ENCODE results near the gene LRRC2. TPM values are rescaled to one million over a fixed set of nuclear protein-coding genes. Genes with fewer than 3 reads are reported as not detected.

The LRRC2 gene
- total RNA-seq, 2 donors from 2014 or later = under 0.01 to 0.42 TPM

DNA sequence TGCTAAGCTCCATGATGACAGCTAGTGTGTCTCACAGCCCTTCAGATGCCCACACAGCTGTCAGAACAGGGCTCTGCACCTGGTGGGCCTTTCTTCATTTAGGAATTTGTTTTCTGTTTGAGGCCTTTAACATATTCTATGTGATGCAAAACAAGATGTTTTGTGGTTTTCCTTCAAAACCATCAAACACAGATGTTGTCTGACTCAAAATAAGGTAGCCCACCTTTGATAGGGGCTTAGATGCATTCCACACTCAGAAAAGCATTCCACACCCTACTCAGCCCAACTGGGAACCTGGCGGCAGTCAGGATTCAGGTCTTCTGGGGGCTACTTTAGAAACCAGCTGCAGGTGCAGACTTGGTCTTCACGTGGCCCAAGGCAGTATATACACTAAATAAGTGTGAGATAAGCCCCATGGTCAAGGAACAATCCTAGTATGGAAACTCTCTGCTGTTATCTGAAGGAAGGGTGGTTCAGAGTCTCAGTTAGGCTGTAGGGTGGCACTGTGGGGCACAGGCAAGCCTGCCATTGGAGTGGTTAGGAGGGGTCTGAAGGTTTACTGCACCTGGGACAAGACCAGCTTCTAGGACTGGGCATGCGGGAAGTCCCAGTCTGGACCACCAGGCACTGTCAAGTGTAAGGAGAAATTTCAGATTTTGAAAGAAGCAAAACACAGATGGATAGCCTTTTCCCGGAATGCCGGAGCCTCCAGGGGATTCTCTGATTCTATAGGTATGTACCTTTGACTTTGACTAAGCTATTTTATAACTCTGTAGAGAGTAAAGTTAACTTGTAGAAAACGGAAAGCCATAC, 20.1 kb downstream of the LRRC2 start:
- Histone ChIP-seq H3K36me3 (no peaks in the 10 kb centered on the region), H3K4me3 (no peak overlapping the region), H3K9me3 (no peaks in the 10 kb centered on the region), H3K4me1 (ENCODE audit: control insufficient read depth in 1 of 2, low read depth in 2 of 2) (no peaks in the 10 kb centered on the region), H3K27ac (no peak overlapping the region), H3K27me3 (replicated peaks; ENCODE audit: insufficient read depth) (no peaks in the 10 kb centered on the region)
- no peak for TF ChIP-seq CTCF (IDR thresholded peaks at IDR 0.05)
- ATAC-seq (ENCODE audit: insufficient number of reproducible peaks, low FRiP score, low read depth) (no peak), DNase-seq (ENCODE audit: low spot score) (no peak)

- no peaks in the 10 kb centered on the region for H3K9me3 ChIP-seq
- no peaks in the 10 kb centered on the region for H3K36me3 ChIP-seq
- DNase-seq (ENCODE audit: low spot score) (no peak), ATAC-seq (ENCODE audit: insufficient number of reproducible peaks, low FRiP score, low read depth) (no peak)
- H3K27me3 ChIP-seq (replicated peaks; ENCODE audit: insufficient read depth) = no peaks in the 10 kb centered on the region
- no peak for TF ChIP-seq CTCF (IDR thresholded peaks at IDR 0.05)
- H3K4me1 ChIP-seq (ENCODE audit: control insufficient read depth in 1 of 2, low read depth in 2 of 2) = no peaks in the 10 kb centered on the region
- H3K4me3 ChIP-seq = no peak overlapping the region
- H3K27ac ChIP-seq = no peak overlapping the region
These were observed 21.2 kb downstream of the LRRC2 start for GRCh38 chr3:46544771-46545503.

DNA sequence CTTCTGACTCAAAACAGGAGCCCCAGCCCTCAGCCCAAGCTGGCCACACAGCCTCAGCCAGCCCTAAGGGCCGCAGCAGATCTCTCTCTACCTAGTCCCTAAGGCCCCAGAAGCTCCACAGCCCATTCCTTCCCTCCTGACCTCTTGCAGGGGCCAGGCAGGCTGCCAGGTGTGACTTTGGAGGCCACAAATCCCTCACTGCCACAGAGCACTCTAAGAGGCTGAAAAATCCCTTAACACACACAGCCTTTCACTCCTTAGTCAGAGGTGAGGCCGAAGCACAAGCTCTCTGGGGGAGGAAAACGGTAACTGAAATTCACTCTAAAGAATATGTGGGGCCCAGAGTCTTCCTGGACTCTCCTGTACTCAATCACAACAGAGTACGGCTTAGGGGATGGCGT, 23.3 kb downstream of the LRRC2 start:
- Histone ChIP-seq H3K9me3 (no peaks in the 10 kb centered on the region), H3K27me3 (replicated peaks; ENCODE audit: insufficient read depth) (no peaks in the 10 kb centered on the region), H3K36me3 (no peaks in the 10 kb centered on the region), H3K4me3 (no peak overlapping the region), H3K27ac (no peak overlapping the region), H3K4me1 (ENCODE audit: control insufficient read depth in 1 of 2, low read depth in 2 of 2) (no peaks in the 10 kb centered on the region)
- DNase-seq (ENCODE audit: low spot score) = no peak
- no peak for ATAC-seq (ENCODE audit: insufficient number of reproducible peaks, low FRiP score, low read depth)
- no peak for TF ChIP-seq CTCF (IDR thresholded peaks at IDR 0.05)

- Histone ChIP-seq H3K4me1 (ENCODE audit: control insufficient read depth in 1 of 2, low read depth in 2 of 2) (no peaks in the 10 kb centered on the region), H3K9me3 (no peaks in the 10 kb centered on the region), H3K4me3 (no peak overlapping the region), H3K27ac (no peak overlapping the region), H3K36me3 (no peaks in the 10 kb centered on the region), H3K27me3 (replicated peaks; ENCODE audit: insufficient read depth) (no peaks in the 10 kb centered on the region)
- ATAC-seq (ENCODE audit: insufficient number of reproducible peaks, low FRiP score, low read depth) = no peak
- TF ChIP-seq CTCF (IDR thresholded peaks at IDR 0.05) = no peak
- DNase-seq (ENCODE audit: low spot score) = no peak
These were observed 23.8 kb downstream of the LRRC2 start for GRCh38 chr3:46542344-46542743.

DNA sequence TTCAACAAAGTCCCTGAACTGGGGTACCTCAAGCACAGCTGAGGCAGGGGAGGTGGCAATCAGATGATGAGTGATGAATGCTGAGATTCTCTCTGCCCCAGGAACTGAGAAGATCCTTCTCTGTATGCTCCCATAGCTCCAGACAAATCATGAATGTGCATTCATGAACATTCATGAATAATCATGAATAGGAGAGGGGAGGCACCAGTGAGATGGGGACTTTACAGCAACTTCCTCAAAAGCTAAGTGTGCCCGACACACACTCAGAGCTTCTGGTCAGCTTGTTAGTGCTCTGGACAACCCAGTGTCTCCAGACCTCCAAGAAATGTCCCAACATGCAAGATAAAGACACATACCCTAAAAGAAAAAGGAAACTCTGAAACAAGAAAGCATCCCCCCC, 24.3 kb downstream of the LRRC2 start:
- DNase-seq (ENCODE audit: low spot score) (no peak), ATAC-seq (ENCODE audit: insufficient number of reproducible peaks, low FRiP score, low read depth) (no peak)
- no peak overlapping the region for H3K4me3 ChIP-seq
- H3K27me3 ChIP-seq (replicated peaks; ENCODE audit: insufficient read depth) = no peaks in the 10 kb centered on the region
- H3K36me3 ChIP-seq = no peaks in the 10 kb centered on the region
- no peaks in the 10 kb centered on the region for H3K9me3 ChIP-seq
- no peak for TF ChIP-seq CTCF (IDR thresholded peaks at IDR 0.05)
- H3K27ac ChIP-seq = no peak overlapping the region
- H3K4me1 ChIP-seq (ENCODE audit: control insufficient read depth in 1 of 2, low read depth in 2 of 2) = no peaks in the 10 kb centered on the region
